HAP-1 (cell line): ENCODE measurements around the gene ERH.

Experiments
- DNase-seq, 2 experiments: peaks; one replicate each; pipeline ENCODE4 v3.0.0-alpha.2; 2016 to 2020; ENCODE audit warnings: low spot score in 2 of 2
- H3K27me3 ChIP-seq: fragments of 250-450 bp; sonication (Bioruptor Pico); 2 replicates; pipeline ENCODE4 v1.5.1; 2020; ENCODE audit warnings: low read depth, mild to moderate bottlenecking, moderate library complexity
- H3K36me3 ChIP-seq: fragments of 250-450 bp; sonication (Bioruptor Pico); replicated peaks from 2 replicates; pipeline ENCODE4 v1.5.1; 2020; ENCODE audit warnings: mild to moderate bottlenecking
- H3K4me1 ChIP-seq: fragments of 250-450 bp; sonication (Bioruptor Pico); 2 replicates; pipeline ENCODE4 v1.5.1; 2020; ENCODE audit warnings: mild to moderate bottlenecking
- H3K4me3 ChIP-seq: fragments of 250-450 bp; sonication (Bioruptor Pico); 2 replicates; pipeline ENCODE4 v1.5.1; 2020; ENCODE audit warnings: mild to moderate bottlenecking, moderate library complexity
- H3K9me3 ChIP-seq: fragments of 250-450 bp; sonication (Bioruptor Pico); 2 replicates; pipeline ENCODE4 v1.5.1; 2020; ENCODE audit warnings: mild to moderate bottlenecking, moderate library complexity
- in situ Hi-C: fragments of 300-500 bp; cut with MboI; formaldehyde crosslinking; loops from 3 replicates; pipeline ENCODE4 v1.14.3; 2020; ENCODE audit warnings: low sequenced_read_pairs, inconsistent platforms, mixed read lengths

The ERH gene

GRCh38 chr14:69357544-69358200, 40.4 kb downstream of the ERH start:
- Histone ChIP-seq H3K9me3 (no peaks in the 10 kb centered on the region), H3K4me1 (no peaks in the 10 kb centered on the region), H3K27me3 (no peaks in the 10 kb centered on the region), H3K4me3 (no peak overlapping the region), H3K36me3 (no peaks in the 10 kb centered on the region)
- in situ Hi-C loops, result no loop called here
- no peak for DNase-seq

- Histone ChIP-seq H3K36me3 (no peaks in the 10 kb centered on the region), H3K4me1 (no peaks in the 10 kb centered on the region), H3K9me3 (no peaks in the 10 kb centered on the region), H3K4me3 (no peak overlapping the region), H3K27me3 (no peaks in the 10 kb centered on the region)
- in situ Hi-C loops, result no loop called here
- no peak for DNase-seq
These were observed 41.1 kb downstream of the ERH start for GRCh38 chr14:69356903-69357543.

- no peak for DNase-seq
- no peaks in the 10 kb centered on the region for H3K4me1 ChIP-seq
- H3K9me3 ChIP-seq, result no peaks in the 10 kb centered on the region
- H3K27me3 ChIP-seq, result no peaks in the 10 kb centered on the region
- in situ Hi-C loops, result no loop called here
- no peaks in the 10 kb centered on the region for H3K36me3 ChIP-seq
- H3K4me3 ChIP-seq, result no peak overlapping the region
These were observed 42.4 kb downstream of the ERH start for GRCh38 chr14:69355607-69356281.

- Histone ChIP-seq H3K36me3 (no peaks in the 10 kb centered on the region), H3K27me3 (no peaks in the 10 kb centered on the region), H3K4me3 (no peak overlapping the region), H3K9me3 (no peaks in the 10 kb centered on the region), H3K4me1 (no peaks in the 10 kb centered on the region)
- in situ Hi-C loops, result no loop called here
- no peak for DNase-seq
These were observed 42.9 kb downstream of the ERH start for GRCh38 chr14:69355154-69355597.

- Histone ChIP-seq H3K36me3 (no peaks in the 10 kb centered on the region), H3K4me1 (no peaks in the 10 kb centered on the region), H3K27me3 (no peaks in the 10 kb centered on the region), H3K9me3 (no peaks in the 10 kb centered on the region), H3K4me3 (no peak overlapping the region)
- in situ Hi-C loops, result no loop called here
- DNase-seq, result no peak
These were observed 43.5 kb downstream of the ERH start for GRCh38 chr14:69354383-69355153.

GRCh38 chr14:69353168-69353567, 44.9 kb downstream of the ERH start:
- H3K9me3 ChIP-seq, result no peaks in the 10 kb centered on the region
- H3K4me1 ChIP-seq, result no peaks in the 10 kb centered on the region
- in situ Hi-C loops, result no loop called here
- no peak overlapping the region for H3K4me3 ChIP-seq
- no peaks in the 10 kb centered on the region for H3K36me3 ChIP-seq
- DNase-seq, result no peak
- no peaks in the 10 kb centered on the region for H3K27me3 ChIP-seq

GRCh38 chr14:69351911-69352310, 46.2 kb downstream of the ERH start:
- H3K4me3 ChIP-seq, result no peak overlapping the region
- no peaks in the 10 kb centered on the region for H3K36me3 ChIP-seq
- no peaks in the 10 kb centered on the region for H3K9me3 ChIP-seq
- H3K4me1 ChIP-seq, result no peaks in the 10 kb centered on the region
- H3K27me3 ChIP-seq, result no peaks in the 10 kb centered on the region
- in situ Hi-C loops, result no loop called here
- DNase-seq, result no peak

GRCh38 chr14:69351385-69351784, 46.7 kb downstream of the ERH start:
- Histone ChIP-seq H3K4me3 (no peak overlapping the region), H3K36me3 (no peaks in the 10 kb centered on the region), H3K9me3 (no peaks in the 10 kb centered on the region), H3K27me3 (no peaks in the 10 kb centered on the region), H3K4me1 (no peaks in the 10 kb centered on the region)
- in situ Hi-C loops, result no loop called here
- DNase-seq, result no peak

GRCh38 chr14:69350892-69351291, 47.2 kb downstream of the ERH start:
- in situ Hi-C loops, result no loop called here
- Histone ChIP-seq H3K4me1 (no peaks in the 10 kb centered on the region), H3K27me3 (no peaks in the 10 kb centered on the region), H3K9me3 (no peaks in the 10 kb centered on the region), H3K36me3 (no peaks in the 10 kb centered on the region), H3K4me3 (no peak overlapping the region)
- no peak for DNase-seq

GRCh38 chr14:69349091-69349777, 48.9 kb downstream of the ERH start:
- Histone ChIP-seq H3K4me1 (no peaks in the 10 kb centered on the region), H3K4me3 (no peak overlapping the region), H3K27me3 (no peaks in the 10 kb centered on the region), H3K9me3 (no peaks in the 10 kb centered on the region), H3K36me3 (no peaks in the 10 kb centered on the region)
- in situ Hi-C loops, result no loop called here
- no peak for DNase-seq

GRCh38 chr14:69346710-69347109, 51.4 kb downstream of the ERH start:
- H3K27me3 ChIP-seq, result no peaks in the 10 kb centered on the region
- no peaks in the 10 kb centered on the region for H3K9me3 ChIP-seq
- H3K36me3 ChIP-seq, result no peaks in the 10 kb centered on the region
- H3K4me1 ChIP-seq, result no peaks in the 10 kb centered on the region
- peak; percentile 19 to 81 for DNase-seq
- in situ Hi-C loops, result no loop called here
- H3K4me3 ChIP-seq, result no peak overlapping the region

- DNase-seq, result no peak
- no peaks in the 10 kb centered on the region for H3K36me3 ChIP-seq
- no peaks in the 10 kb centered on the region for H3K9me3 ChIP-seq
- no peak overlapping the region for H3K4me3 ChIP-seq
- in situ Hi-C loops, result no loop called here
- no peaks in the 10 kb centered on the region for H3K4me1 ChIP-seq
- H3K27me3 ChIP-seq, result no peaks in the 10 kb centered on the region
These were observed 52.7 kb downstream of the ERH start for GRCh38 chr14:69345402-69345801.

- no peaks in the 10 kb centered on the region for H3K4me1 ChIP-seq
- no peak for DNase-seq
- H3K27me3 ChIP-seq, result no peaks in the 10 kb centered on the region
- no peak overlapping the region for H3K4me3 ChIP-seq
- no peaks in the 10 kb centered on the region for H3K36me3 ChIP-seq
- in situ Hi-C loops, result no loop called here
- H3K9me3 ChIP-seq, result no peaks in the 10 kb centered on the region
These were observed 53.9 kb downstream of the ERH start for GRCh38 chr14:69344171-69344570.
